HL-60 (cell line): Measurements from ENCODE around the gene PAX5.

Experiments
- CTCF ChIP-seq: IDR thresholded peaks from one replicate; pipeline ENCODE4 v1.5.1; 2011; ENCODE audit warnings: low read length, control low read depth, inconsistent platforms; ENCODE audit not compliant: insufficient read depth
- GABPA ChIP-seq: IDR thresholded peaks from 2 replicates; pipeline ENCODE4 v1.6.1; 2012; ENCODE audit warnings: low read depth
- POLR2AphosphoS5 ChIP-seq: IDR thresholded peaks from 2 replicates; pipeline ENCODE4 v1.6.1; 2012; ENCODE audit warnings: low read depth
- REST ChIP-seq: IDR thresholded peaks from 2 replicates; pipeline ENCODE4 v1.6.1; 2012; ENCODE audit warnings: low read depth; ENCODE audit not compliant: insufficient replicate concordance
- SPI1 ChIP-seq: IDR thresholded peaks from 2 replicates; pipeline ENCODE4 v1.6.1; 2012; ENCODE audit warnings: low read depth, mild to moderate bottlenecking, borderline replicate concordance

- no peak for TF ChIP-seq CTCF
- TF ChIP-seq POLR2AphosphoS5: no peak
- peak; percentile 8 for TF ChIP-seq REST
- no peak for TF ChIP-seq GABPA
- TF ChIP-seq SPI1: no peak
Observed at GRCh38 chr9:37029304-37029775, 4.7 kb downstream of the PAX5 start.
